ENCODE results near the gene C2CD2.

DNA sequence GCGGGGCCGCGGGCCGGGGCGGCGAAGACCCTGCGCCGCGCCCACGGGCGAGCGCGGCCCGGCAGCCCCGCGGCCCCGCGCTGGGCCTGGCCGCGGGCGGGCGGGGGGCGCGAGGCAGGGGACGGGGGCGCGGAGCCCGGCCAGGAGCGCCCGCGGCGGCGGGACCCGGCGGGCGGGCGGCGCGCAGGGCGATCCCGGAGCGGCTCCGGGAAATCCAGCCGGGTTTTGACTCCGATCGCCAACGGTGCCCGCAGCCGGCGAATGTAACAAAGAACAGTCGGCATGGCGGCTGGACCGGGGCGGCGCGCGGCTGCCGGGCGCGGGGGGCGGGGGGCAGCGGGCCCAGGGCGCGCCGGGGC is 75.0 kb downstream of the C2CD2 start:
- TF ChIP-seq CTCF (IDR thresholded peaks at IDR 0.05): no peak
- no peak for TF ChIP-seq POLR2A (IDR thresholded peaks at IDR 0.05)

Data from uterus (tissue), 2 donors.